Measurements from ENCODE around the gene IFT122.
A peak's percentile ranks its signal among the peaks of the same experiment; 100 is the strongest.
"Not testable (repeated sequence)": the region's sequence is repeated elsewhere in the genome, so short reads cannot be mapped to it uniquely, and the experiment has no call there.

The IFT122 gene, protein sequence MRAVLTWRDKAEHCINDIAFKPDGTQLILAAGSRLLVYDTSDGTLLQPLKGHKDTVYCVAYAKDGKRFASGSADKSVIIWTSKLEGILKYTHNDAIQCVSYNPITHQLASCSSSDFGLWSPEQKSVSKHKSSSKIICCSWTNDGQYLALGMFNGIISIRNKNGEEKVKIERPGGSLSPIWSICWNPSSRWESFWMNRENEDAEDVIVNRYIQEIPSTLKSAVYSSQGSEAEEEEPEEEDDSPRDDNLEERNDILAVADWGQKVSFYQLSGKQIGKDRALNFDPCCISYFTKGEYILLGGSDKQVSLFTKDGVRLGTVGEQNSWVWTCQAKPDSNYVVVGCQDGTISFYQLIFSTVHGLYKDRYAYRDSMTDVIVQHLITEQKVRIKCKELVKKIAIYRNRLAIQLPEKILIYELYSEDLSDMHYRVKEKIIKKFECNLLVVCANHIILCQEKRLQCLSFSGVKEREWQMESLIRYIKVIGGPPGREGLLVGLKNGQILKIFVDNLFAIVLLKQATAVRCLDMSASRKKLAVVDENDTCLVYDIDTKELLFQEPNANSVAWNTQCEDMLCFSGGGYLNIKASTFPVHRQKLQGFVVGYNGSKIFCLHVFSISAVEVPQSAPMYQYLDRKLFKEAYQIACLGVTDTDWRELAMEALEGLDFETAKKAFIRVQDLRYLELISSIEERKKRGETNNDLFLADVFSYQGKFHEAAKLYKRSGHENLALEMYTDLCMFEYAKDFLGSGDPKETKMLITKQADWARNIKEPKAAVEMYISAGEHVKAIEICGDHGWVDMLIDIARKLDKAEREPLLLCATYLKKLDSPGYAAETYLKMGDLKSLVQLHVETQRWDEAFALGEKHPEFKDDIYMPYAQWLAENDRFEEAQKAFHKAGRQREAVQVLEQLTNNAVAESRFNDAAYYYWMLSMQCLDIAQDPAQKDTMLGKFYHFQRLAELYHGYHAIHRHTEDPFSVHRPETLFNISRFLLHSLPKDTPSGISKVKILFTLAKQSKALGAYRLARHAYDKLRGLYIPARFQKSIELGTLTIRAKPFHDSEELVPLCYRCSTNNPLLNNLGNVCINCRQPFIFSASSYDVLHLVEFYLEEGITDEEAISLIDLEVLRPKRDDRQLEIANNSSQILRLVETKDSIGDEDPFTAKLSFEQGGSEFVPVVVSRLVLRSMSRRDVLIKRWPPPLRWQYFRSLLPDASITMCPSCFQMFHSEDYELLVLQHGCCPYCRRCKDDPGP

GRCh38 chr3:129439817-129440617 lies at the start of gene IFT122, which contains the start of gene MBD4:
Gene IFT122, plus strand, starts transcription at chr3:129440224. Its CDS starts 107 bp downstream, at chr3:129440331.
Gene MBD4, minus strand, starts transcription at chr3:129439948. Its CDS starts 115 bp downstream, at chr3:129439833.
- peak; percentile 98 to 100 for DNase-seq

DNA sequence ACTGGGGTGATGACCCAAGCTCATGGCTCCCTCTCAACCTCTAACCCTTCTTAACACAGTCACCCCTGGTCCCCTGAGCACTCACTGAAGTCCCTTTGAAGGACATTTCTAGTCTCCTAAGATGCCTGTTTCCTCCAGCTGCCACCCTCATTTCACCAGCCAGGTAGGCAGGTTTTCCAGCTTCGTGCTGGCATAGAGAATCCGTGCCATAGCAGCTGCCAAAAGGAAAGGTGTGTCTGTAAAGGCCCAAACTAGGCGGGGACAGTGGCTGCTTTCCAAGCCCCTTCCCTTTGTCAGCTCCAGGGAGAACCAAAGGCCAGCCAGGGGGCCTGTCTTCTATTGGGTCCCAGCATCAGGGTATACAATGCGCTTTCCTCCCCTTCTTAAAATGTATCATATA lies 48.4 kb upstream of the IFT122 start:
- DNase-seq, result not testable (repeated sequence)

DNA sequence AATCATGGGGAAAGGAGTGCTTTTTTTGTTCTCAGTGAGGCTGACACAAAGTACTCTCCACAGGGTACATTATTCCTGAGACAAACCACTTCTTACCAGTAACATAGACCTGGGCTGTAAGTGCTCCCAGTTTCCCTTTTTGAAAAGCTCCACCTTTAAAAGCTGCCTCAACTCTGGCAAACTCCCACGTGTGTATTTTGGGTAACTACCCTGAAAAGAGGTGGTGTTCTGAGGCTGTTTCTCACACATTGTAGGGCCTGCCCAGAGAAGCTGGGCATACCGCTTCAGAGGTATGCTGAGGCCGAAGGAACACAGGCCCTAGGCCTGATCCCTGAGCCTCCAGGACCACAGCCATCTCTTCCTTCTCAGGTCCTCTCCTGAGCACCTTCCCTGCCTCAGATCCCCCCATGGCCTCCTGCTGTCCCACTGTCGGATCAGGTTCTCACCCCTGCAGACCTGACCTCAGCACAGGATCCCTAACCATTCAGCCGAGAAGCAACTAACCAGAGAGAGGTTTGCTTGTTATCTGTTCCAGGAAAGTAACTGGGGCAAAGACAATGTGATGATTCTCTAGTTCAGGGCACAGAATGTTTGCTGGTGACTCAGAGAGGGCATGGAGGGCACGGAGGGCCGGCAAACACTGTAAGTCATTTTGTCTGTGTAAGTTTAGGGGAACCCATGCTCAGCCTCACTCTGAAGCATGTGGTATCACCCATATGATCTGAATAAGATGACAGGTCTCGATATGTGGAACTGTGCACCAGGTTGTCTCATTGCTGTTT lies 47.7 kb upstream of the IFT122 start:
- DNase-seq, result not testable (repeated sequence)

DNA sequence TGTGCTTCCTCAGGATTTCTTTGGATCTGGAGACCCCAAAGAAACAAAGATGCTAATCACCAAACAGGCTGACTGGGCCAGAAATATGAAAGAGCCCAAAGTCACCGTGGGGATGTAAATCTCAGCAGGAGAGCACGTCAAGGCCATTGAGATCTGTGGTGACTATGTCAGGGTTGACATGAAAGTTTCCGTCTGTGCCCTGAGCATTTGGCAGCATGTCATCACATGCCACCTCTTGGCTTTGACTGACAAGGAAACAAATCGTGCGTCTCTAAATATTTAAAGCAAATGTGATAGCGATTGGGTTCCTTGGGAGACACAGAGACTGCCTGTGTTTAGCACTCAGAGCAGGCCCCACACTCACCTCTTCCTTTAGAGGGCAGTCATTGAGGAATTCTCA lies 46.8 kb upstream of the IFT122 start:
- no peak for DNase-seq

- DNase-seq, result not testable (repeated sequence)
Measured at GRCh38 chr3:129393760-129394564, 46.1 kb upstream of the IFT122 start.

GRCh38 chr3:129398803-129399144 lies 41.2 kb upstream of the IFT122 start:
- DNase-seq, result peak in 1 of 2 experiments; percentile 3

- DNase-seq, result peak; percentile 97 to 98
Measured at GRCh38 chr3:129399145-129399894, 40.7 kb upstream of the IFT122 start.

- no peak for DNase-seq
Measured at GRCh38 chr3:129399895-129400357, 40.1 kb upstream of the IFT122 start.

DNA sequence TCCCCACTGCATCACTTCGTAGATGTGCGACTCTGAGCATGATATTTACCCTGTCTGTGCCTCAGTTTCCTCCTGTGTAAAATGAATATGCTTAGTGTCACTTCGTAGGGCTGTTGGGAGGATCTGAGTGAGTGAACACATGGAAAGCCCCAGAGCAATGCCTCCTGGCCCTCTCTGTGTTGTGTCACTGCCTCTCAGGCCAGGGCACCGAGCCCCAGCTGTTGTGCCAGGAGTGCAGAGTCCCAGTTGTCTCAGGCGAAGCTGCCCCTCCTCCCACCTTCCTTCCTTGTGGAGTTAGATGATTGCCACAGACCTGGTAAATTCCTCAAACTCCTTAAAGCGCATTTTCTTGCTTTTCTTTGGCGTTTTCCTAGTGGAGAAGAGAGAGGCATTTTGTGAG lies 37.8 kb upstream of the IFT122 start:
- DNase-seq, result no peak

GRCh38 chr3:129402616-129403015 lies 37.4 kb upstream of the IFT122 start:
- DNase-seq, result no peak

DNA sequence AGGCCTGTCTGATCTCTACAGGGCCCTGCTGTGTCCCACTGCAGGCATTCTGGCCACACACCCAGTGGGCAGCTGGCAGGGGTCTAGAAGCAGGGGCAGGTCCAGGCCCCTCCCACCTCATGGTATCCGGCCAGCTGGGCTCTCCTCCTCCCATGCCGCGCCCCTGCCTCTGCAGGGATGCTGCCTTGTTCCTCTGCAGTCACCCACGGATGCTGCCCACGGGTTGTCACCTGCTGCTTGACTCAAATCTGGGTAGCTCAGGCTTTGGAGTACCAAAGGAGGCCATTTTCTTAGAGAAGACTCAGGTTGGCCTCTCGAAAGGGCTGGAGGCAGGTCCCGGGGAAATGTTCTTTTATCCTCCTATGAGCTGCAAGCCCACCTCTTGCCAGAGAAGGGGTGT lies 36.6 kb upstream of the IFT122 start:
- DNase-seq, result no peak

GRCh38 chr3:129404130-129404529 lies 35.9 kb upstream of the IFT122 start:
- no peak for DNase-seq

DNA sequence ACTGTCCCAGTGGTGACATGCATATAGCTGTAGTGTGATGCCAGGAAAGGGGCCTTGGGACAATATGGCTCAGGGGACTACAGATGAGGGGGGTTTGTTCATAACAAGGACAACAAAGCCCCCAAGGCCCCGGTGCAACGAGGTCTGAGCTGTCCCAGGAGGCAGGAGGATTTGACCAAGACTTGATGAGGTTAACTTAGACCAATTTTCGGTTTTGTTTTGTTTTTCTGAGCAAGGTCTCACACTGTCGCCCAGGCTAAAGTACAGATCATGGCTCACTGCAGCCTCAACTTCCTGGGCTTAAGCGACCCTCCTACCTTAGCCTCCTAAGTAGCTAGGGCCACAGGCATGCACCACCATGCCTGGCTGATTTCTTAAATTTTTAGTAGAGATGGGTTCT lies 35.4 kb upstream of the IFT122 start:
- no peak for DNase-seq

DNA sequence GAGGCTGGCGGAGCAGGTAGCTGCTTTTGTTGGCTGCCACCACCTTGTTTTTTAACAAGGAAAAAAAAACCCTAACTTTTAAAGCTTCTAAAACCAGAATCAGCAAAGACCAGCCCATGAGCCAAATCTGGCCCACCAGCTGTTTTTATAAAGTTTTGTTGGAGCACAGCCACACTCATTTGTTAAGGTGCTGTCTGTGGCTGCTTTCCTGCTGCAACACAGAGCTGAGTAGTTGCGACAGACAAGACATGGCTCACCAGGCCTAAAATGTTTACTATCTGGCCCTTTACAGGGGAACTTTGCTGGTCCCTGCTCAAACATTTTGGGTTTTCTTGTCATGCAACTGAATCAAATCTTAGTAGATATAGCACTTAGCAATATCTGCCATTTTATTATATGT lies 30.5 kb upstream of the IFT122 start:
- DNase-seq, result no peak

- DNase-seq, result no peak
Measured at GRCh38 chr3:129410971-129411370, 29.1 kb upstream of the IFT122 start.

DNA sequence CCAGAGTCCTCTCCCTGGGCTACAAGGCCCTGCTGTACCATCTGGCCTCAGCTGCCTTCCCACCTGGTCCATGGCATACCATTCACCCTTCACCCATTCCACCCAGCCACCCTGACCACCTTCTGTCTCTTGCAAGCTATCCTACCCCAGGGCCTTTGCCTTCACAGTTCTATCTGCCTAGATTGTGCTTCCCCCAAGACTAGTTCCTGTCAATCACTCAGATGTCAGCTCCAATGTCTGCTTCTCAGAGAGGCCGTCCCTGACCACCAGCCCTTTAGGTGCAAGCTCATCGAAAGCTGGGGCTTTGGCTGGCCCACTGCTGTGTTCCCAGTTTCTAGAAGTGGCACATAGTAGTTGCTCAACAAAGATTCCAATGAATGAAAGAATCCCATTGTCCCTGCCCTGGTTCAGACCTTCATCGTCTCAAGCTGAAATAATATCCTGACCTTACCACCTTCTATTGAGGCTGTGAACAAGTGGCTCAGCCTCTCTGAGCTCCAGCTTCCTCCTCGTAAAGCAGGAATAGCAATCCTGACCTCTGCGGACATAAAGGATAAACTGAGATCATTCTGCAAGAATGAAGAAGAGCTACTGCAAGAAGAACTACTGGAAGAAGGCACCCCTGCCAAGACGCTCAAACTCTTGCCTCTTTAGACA lies 27.4 kb upstream of the IFT122 start:
- no peak for DNase-seq

DNA sequence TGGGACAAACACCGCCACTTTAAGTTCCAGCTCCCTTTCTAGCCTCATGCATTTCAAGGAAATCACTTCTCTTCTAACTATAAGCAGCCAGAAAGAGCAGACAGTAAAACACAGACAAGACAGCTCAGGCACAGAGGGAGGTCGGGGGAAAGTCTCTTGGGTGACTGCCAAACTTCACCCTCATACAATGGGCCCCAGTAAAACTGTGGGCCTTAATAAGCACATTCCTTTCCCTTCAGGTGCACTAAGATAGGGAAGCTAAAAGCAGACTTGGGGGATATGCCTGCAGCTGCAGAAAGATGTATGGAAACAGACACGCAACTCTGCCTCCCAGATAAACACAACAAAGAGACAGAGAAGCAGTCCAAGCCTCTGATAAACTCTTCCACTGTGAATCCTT lies 26.8 kb upstream of the IFT122 start:
- not testable (repeated sequence) for DNase-seq

DNA sequence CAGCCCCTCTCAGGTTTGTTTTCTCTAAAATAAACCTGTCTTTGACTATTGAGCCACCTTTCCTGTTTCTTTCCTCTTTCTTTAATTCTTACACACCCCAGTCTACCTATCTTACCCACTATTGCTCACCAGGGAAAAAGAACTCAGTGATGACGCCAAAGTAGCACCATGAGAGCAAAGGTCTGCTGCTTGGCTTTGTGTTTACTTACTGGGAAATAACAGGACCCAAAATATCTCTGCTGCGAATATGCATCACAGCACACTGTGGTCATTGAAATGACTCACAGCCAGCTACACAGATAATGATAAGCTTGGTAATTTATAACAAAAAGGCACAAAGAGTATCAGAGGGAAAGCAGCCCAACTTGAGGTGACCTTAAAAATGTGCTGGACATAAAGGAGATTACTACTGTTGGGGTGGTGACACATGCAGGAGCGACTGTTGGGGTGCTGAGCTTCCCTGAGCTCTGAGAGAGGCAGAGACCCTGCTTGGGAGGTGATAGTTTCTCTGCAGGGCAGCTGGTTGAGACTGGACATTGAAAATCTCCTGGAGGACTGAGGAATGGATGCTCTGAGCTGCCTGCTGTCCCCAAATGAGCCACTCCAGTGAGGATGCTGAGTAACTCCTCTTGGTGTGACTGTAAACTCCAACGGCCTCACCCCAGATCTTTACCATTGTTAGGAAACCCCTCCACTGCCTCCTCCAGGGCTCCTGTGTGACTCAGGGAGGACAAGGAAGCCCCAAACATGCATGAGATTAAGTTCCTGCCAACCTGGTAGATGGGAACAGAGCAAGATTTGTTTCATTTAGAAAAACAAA lies 26.1 kb upstream of the IFT122 start:
- no peak for DNase-seq

All from Kasumi-1 (cell line).